DOHH2 (cell line): ENCODE measurements around the gene GATA3.

Experiments
- EZH2phosphoT487 ChIP-seq: fragments of 200-600 bp; sonication (generic); IDR thresholded peaks from 2 replicates; pipeline ENCODE4 v1.6.1; 2017; ENCODE audit warnings: borderline replicate concordance, mild to moderate bottlenecking, antibody characterized with exemption, low read length, moderate library complexity, mixed read lengths
- TF ChIP-seq, protein P1 (sequence below): fragments of 200-600 bp; sonication (generic); IDR thresholded peaks from one replicate; pipeline ENCODE4 v1.5.1; 2014; ENCODE audit warnings: antibody characterized with exemption, mild to moderate bottlenecking, low read depth, low read length; ENCODE audit not compliant: poor library complexity, severe bottlenecking

DNA sequence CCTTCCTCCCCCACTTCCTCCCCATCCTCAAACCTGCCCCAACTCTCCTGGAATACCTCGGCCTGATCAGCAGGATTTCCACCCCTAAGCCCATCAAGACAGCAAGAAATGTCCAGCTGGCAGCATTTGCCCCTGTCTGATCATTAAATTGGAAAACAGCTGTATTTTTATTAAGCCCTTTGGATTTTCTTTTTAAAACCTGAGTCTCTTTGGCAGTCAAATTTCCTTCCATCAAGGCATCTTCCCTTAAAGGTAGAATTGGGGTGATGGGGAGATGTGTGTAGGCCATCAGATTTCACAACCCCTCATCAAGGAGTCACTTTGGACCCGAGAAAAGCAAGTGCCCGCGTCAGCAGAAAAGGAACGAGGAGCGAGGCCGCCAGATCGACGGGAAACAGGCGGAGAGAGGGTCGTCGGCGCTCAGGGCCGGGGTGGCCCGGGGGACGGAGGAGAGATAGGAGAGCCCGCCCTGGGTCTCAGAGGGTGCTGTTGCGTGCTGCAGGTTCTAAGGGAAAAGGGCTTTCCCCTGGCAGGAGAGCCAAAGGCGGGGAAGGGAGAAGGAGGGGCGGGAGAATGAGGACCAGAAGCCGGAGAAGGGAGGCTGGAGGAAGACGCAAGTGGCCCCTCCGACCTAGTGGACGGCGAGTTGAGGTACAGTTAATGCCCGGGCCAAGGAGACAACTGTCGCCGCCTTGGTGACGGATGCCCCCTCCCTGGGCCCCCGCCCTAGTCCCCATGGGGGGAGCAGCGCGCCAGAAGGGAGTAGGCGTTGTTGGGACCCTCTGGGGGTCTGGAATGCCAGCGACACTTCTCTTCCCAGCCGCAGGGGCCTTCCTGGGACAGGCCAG lies 11.5 kb upstream of the GATA3 start:
- TF ChIP-seq, protein P1, sequence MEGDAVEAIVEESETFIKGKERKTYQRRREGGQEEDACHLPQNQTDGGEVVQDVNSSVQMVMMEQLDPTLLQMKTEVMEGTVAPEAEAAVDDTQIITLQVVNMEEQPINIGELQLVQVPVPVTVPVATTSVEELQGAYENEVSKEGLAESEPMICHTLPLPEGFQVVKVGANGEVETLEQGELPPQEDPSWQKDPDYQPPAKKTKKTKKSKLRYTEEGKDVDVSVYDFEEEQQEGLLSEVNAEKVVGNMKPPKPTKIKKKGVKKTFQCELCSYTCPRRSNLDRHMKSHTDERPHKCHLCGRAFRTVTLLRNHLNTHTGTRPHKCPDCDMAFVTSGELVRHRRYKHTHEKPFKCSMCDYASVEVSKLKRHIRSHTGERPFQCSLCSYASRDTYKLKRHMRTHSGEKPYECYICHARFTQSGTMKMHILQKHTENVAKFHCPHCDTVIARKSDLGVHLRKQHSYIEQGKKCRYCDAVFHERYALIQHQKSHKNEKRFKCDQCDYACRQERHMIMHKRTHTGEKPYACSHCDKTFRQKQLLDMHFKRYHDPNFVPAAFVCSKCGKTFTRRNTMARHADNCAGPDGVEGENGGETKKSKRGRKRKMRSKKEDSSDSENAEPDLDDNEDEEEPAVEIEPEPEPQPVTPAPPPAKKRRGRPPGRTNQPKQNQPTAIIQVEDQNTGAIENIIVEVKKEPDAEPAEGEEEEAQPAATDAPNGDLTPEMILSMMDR = no peak
- no peak for TF ChIP-seq EZH2phosphoT487
